ENCODE results near the gene SYT11. TPM values are rescaled to one million over a fixed set of nuclear protein-coding genes. Genes with fewer than 3 reads are reported as not detected.

The SYT11 gene
- total RNA-seq, 6 donors from 2014 or later: 3.1 to 12.1 (median 7.8) TPM

- Histone ChIP-seq H3K27ac (no peak overlapping the region), H3K4me3 (no peak overlapping the region), H3K27me3 (no peaks in the 10 kb centered on the region), H3K9me3 (no peaks in the 10 kb centered on the region), H3K36me3 (peaks cover 0 to 7% (median 0%) of the 10 kb centered on the region in 4 donors), H3K4me1 (no peaks in the 10 kb centered on the region)
- 94% methylated on average over 5 of the region's 5 CpGs for whole genome bisulfite sequencing, 2 donors
- TF ChIP-seq EP300 (IDR thresholded peaks at IDR 0.05) (no peak), CTCF (IDR thresholded peaks at IDR 0.05) (no peak), POLR2AphosphoS5 (IDR thresholded peaks at IDR 0.05) (no peak), POLR2A (IDR thresholded peaks at IDR 0.05) (no peak)
- DNase-seq (no peak), ATAC-seq (ENCODE audit: low FRiP score in 2 of 2) (no peak)
These were observed 13.2 kb downstream of the SYT11 start for GRCh38 chr1:155872527-155872926.

- TF ChIP-seq EP300 (IDR thresholded peaks at IDR 0.05) (no peak), CTCF (IDR thresholded peaks at IDR 0.05) (no peak), POLR2AphosphoS5 (IDR thresholded peaks at IDR 0.05) (no peak), POLR2A (IDR thresholded peaks at IDR 0.05) (no peak)
- no peaks in the 10 kb centered on the region for H3K27me3 ChIP-seq
These were observed 14.5 kb downstream of the SYT11 start for GRCh38 chr1:155873860-155874259.

GRCh38 chr1:155877945-155878344, 18.6 kb downstream of the SYT11 start:
- peaks cover 0 to 20% (median 0%) of the 10 kb centered on the region in 4 donors for H3K36me3 ChIP-seq
- H3K4me3 ChIP-seq: no peak overlapping the region
- DNase-seq: no peak
- no peak for ATAC-seq (ENCODE audit: low FRiP score in 2 of 2)
- WGBS, 2 donors: 88% methylated on average over 1 to 2 of the region's 2 CpGs
- H3K4me1 ChIP-seq: no peaks in the 10 kb centered on the region
- no peak for TF ChIP-seq CTCF (IDR thresholded peaks at IDR 0.05)
- TF ChIP-seq EP300 (IDR thresholded peaks at IDR 0.05): no peak
- no peak for TF ChIP-seq POLR2A (IDR thresholded peaks at IDR 0.05)
- TF ChIP-seq POLR2AphosphoS5 (IDR thresholded peaks at IDR 0.05): no peak
- H3K27ac ChIP-seq: no peak overlapping the region
- H3K27me3 ChIP-seq: no peaks in the 10 kb centered on the region
- no peaks in the 10 kb centered on the region for H3K9me3 ChIP-seq

More at GRCh38 chr1:155873860-155874259, 14.5 kb downstream of the SYT11 start:
- WGBS, 2 donors: 64 to 76% methylated on average over 9 of the region's 9 CpGs
- Histone ChIP-seq H3K9me3 (no peaks in the 10 kb centered on the region), H3K27ac (no peak overlapping the region), H3K36me3 (peaks cover 0 to 3% (median 0%) of the 10 kb centered on the region in 4 donors), H3K4me1 (no peaks in the 10 kb centered on the region), H3K4me3 (no peak overlapping the region)
- ATAC-seq (ENCODE audit: low FRiP score in 2 of 2) (no peak), DNase-seq (no peak)

GRCh38 chr1:155880251-155880650, 20.9 kb downstream of the SYT11 start:
- ATAC-seq (ENCODE audit: low FRiP score in 2 of 2): no peak
- no peak for DNase-seq

More at GRCh38 chr1:155880251-155880650, 20.9 kb downstream of the SYT11 start:
- TF ChIP-seq POLR2A (IDR thresholded peaks at IDR 0.05): no peak
- no peak for TF ChIP-seq POLR2AphosphoS5 (IDR thresholded peaks at IDR 0.05)
- no peak for TF ChIP-seq CTCF (IDR thresholded peaks at IDR 0.05)
- no peak for TF ChIP-seq EP300 (IDR thresholded peaks at IDR 0.05)
- H3K27me3 ChIP-seq: no peaks in the 10 kb centered on the region
- H3K36me3 ChIP-seq: peaks cover 0 to 17% (median 0%) of the 10 kb centered on the region in 4 donors
- H3K4me1 ChIP-seq: no peaks in the 10 kb centered on the region
- 97% methylated on average over 2 of the region's 2 CpGs for WGBS, 2 donors
- H3K4me3 ChIP-seq: no peak overlapping the region
- no peaks in the 10 kb centered on the region for H3K9me3 ChIP-seq
- no peak overlapping the region for H3K27ac ChIP-seq
